Activated CD4-positive, alpha-beta memory T cell treated with anti-CD3 and anti-CD28 coated beads, Interleukin-2, amount 10 ng/mL, durations not matched to agents 7 days and 5 days (primary cell): ENCODE results near the gene GNPTG. TPM values are rescaled to one million over a fixed set of nuclear protein-coding genes. Genes with fewer than 3 reads are reported as not detected.
A peak's percentile ranks its signal among the peaks of the same experiment; 100 is the strongest.
"Not testable (repeated sequence)": the region's sequence is repeated elsewhere in the genome, so short reads cannot be mapped to it uniquely, and the experiment has no call there.

Experiments used
- CTCF ChIA-PET: fragments of 350-600 bp; sonication (Branson Sonifier 250); formaldehyde crosslinking; loops from one replicate; lab custom pipeline; 2021; ENCODE audit warnings: antibody characterized with exemption, inconsistent platforms; lab: Charles Lee
- POLR2A ChIA-PET: fragments of 350-600 bp; sonication (Branson Sonifier 250); formaldehyde crosslinking; loops from one replicate; lab custom pipeline; 2021; ENCODE audit warnings: antibody characterized with exemption; lab: Charles Lee
- DNase-seq: peaks from one replicate; pipeline ENCODE4 v3.0.0-alpha.2; 2020
- H3K27ac Mint-ChIP-seq: one replicate; pipeline ENCODE4 v1.8.0; 2021; ENCODE audit warnings: mild to moderate bottlenecking, mixed read lengths
- H3K27me3 Mint-ChIP-seq: one replicate; pipeline ENCODE4 v1.8.0; 2021; ENCODE audit warnings: mixed read lengths
- H3K36me3 Mint-ChIP-seq: one replicate; pipeline ENCODE4 v1.8.0; 2021; ENCODE audit warnings: low read depth, mixed read lengths
- H3K4me1 Mint-ChIP-seq: one replicate; pipeline ENCODE4 v1.8.0; 2021; ENCODE audit warnings: mixed read lengths
- H3K4me3 Mint-ChIP-seq: one replicate; pipeline ENCODE4 v1.8.0; 2021; ENCODE audit warnings: mild to moderate bottlenecking, mixed read lengths
- H3K9me3 Mint-ChIP-seq: one replicate; pipeline ENCODE4 v1.8.0; 2021; ENCODE audit warnings: mixed read lengths
- total RNA-seq, 2 experiments: library from RNA; stranded (reverse); gene quantifications; one replicate each; pipeline ENCODE4 v1.2.3, GENCODE V29; 2021

The GNPTG gene
- total RNA-seq, 2 experiments from 2014 or later: 32.5 to 33.4 TPM

DNA sequence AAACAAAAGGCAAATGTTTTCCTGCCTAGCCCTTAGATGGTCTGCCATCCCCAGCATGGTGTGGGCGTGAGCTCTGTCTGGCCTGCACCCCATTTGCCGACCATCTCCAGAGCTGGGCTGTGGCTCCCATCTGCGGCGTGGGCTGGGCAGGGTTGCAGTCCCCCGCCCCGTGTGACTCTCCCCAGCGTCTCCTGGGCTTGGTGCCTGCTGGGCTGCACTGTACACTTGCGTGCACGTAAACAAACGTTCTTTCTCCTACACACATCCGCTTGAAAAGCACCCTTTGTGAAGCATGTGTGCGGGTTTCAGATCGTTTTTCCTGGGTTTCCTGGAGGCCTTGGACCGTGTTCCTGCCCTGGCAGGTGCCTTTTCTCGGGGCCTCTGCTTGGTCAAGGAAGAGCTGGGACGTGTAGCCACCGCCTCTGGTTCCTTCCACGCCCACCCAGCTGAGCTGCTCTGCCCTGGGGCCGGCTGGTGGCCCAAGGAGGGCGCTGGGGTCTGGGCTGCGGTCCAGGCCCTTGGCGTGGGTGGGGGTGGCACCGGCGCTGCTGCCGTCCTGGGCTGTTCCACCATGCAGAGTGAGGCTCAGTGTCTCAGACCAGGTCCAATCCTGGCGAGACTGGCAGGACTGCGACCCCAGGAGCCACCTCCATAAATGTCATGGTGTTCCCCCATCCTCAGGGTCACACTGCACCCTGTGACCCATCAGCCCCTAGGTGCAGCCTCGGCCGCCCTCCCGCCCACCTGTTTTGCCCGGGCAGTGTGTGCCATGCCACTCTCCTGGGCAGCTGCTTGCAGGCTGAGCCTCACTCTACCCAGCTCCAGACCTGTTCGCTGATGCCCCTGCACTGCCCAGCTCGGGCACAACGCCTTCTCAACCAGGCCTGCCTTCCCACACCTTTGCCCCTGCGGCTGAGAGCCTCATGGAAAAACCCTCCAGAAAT is 28.2 kb upstream of the GNPTG start:
- H3K4me3 Mint-ChIP-seq: no peak overlapping the region
- no peak overlapping the region for H3K27ac Mint-ChIP-seq
- H3K27me3 Mint-ChIP-seq: no peaks in the 10 kb centered on the region
- no peaks in the 10 kb centered on the region for H3K4me1 Mint-ChIP-seq
- no peaks in the 10 kb centered on the region for H3K9me3 Mint-ChIP-seq
- peaks cover 34% of the 10 kb centered on the region for H3K36me3 Mint-ChIP-seq
- ChIA-PET CTCF (no interaction called here), POLR2A (interaction anchor here (0.6 to 1.8 kb wide), 4 partner anchors 12 to 1582 kb away, joined by 3 to 6 read pairs (median 3); partner anchors contain the start of gene UBE2I)
- no peak for DNase-seq

DNA sequence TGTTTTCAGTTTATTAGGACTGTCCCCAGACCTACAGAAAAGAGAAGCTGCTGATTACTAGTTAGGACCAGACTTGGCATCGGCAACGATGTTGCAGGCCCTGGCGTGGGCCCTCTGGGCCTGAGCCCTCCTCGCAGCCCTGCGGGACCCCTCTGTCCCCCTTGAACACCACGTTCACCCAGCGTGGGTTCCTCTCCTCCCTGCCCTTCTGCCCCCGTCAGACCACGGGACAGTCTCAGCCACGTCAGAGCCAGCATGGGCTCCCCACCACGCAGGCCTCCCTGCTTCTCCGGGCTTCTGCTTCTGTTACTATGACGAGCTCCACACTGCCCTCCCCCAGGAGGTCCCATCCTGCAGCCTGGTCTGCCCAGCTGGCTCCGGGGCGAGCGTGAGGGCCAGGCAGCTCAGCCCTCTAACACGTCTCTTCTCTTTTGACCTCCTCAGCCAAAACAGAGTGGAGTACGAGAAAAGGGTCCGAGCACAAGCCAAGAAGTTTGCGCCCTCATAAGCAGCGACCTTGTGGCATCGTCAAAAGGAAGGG is 27.4 kb upstream of the GNPTG start:
- ChIA-PET POLR2A (interaction anchor here (0.7 to 1.8 kb wide), 2 partner anchors 13 to 15 kb away, joined by 3 to 6 read pairs; partner anchors contain the start of gene UBE2I), CTCF (no interaction called here)

DNA sequence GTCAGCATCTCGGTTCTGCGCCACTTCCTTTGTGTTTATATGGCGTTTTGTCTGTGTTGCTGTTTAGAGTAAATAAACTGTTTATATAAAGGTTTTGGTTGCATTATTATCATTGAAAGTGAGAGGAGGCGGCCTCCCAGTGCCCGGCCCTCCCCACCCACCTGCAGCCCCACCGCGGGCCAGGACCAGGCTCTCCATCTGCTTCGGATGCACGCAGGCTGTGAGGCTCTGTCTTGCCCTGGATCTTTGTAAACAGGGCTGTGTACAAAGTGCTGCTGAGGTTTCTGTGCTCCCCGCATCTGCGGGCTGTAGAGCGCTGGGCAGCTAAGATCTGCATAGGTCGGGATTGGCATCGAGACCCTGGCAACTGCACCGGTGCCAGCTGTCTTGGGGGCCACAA is 26.5 kb upstream of the GNPTG start:
- no peaks in the 10 kb centered on the region for H3K9me3 Mint-ChIP-seq
- H3K4me1 Mint-ChIP-seq: no peaks in the 10 kb centered on the region
- no peak for DNase-seq
- no peak overlapping the region for H3K4me3 Mint-ChIP-seq
- POLR2A ChIA-PET: no interaction called here
- H3K27me3 Mint-ChIP-seq: no peaks in the 10 kb centered on the region
- no peak overlapping the region for H3K27ac Mint-ChIP-seq
- CTCF ChIA-PET: no interaction called here
- H3K36me3 Mint-ChIP-seq: peaks cover 20% of the 10 kb centered on the region

More for the DNA sequence above, 27.4 kb upstream of the GNPTG start:
- peaks cover 28% of the 10 kb centered on the region for H3K36me3 Mint-ChIP-seq
- no peaks in the 10 kb centered on the region for H3K27me3 Mint-ChIP-seq
- no peak overlapping the region for H3K27ac Mint-ChIP-seq
- H3K4me3 Mint-ChIP-seq: no peak overlapping the region
- no peaks in the 10 kb centered on the region for H3K4me1 Mint-ChIP-seq
- no peaks in the 10 kb centered on the region for H3K9me3 Mint-ChIP-seq
- DNase-seq: no peak

DNA sequence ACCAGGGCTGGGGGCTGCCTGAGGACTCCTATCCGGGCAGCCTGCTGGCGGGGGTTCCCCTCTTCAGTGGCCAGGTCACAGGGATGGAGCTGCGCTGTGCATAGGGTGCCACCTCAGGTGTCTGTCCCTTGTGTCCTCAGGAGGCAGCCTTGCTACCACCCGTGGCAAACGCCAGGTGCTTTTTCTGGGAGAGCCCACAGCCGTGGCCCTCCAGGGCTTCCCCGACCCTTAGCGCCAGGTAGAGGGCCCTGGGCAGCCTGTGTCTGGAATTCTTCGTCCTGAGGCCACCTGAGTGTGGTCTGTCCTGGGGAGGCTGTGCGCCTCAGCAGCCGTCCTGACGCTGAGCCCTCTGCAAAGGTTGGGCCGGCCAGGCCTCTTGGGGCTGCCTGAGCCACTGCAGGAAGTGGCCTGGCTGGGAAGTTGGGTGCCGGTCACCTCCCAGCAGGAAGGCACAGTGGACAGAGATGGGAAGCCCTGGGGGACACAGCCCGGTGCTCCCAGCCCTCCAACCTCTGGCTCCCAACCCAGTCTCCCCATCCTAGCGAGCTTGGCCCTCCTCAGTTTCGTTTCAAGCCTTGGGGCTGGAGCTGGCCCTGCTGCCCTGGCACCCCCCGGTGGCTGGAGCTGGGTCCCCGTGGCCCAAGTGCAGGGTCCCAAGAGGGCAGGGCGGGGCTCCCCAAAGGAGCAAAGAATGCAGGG is 25.9 kb upstream of the GNPTG start:
- Mint-ChIP-seq H3K27me3 (no peaks in the 10 kb centered on the region), H3K36me3 (peaks cover 17% of the 10 kb centered on the region), H3K4me3 (no peak overlapping the region), H3K9me3 (no peaks in the 10 kb centered on the region), H3K27ac (no peak overlapping the region), H3K4me1 (no peaks in the 10 kb centered on the region)
- CTCF ChIA-PET: no interaction called here
- no peak for DNase-seq
- POLR2A ChIA-PET: interaction anchor here (0.7 to 1.0 kb wide), 2 partner anchors 8 to 17 kb away, joined by 3 to 4 read pairs; partner anchors contain the start of gene UBE2I

DNA sequence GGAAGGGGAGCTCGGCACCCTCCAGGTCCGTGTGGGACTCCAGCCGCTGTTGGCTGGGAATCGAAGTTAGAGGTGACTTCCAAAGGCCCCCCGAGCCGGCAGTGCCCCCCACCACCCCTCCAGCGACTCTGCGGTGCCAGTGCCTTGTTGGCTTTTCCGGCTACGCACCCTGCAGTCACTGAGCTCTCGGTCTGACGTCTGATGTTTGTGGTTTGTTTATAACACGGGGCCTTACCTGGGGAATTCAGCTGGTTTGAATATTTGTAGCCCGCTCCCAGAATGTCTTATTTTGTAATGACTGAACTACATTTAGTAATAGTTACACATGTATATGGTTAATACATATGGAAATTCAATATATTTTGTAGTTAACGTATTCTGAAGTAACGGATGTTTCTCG is 25.3 kb upstream of the GNPTG start:
- ChIA-PET POLR2A (interaction anchor here (0.7 to 1.0 kb wide), 2 partner anchors 9 to 17 kb away, joined by 3 to 4 read pairs; partner anchors contain the start of gene UBE2I), CTCF (no interaction called here)
- Mint-ChIP-seq H3K36me3 (peaks cover 13% of the 10 kb centered on the region), H3K4me3 (no peak overlapping the region), H3K4me1 (peaks cover 3% of the 10 kb centered on the region), H3K9me3 (no peaks in the 10 kb centered on the region), H3K27ac (no peak overlapping the region), H3K27me3 (peaks cover 2% of the 10 kb centered on the region)
- no peak for DNase-seq

DNA sequence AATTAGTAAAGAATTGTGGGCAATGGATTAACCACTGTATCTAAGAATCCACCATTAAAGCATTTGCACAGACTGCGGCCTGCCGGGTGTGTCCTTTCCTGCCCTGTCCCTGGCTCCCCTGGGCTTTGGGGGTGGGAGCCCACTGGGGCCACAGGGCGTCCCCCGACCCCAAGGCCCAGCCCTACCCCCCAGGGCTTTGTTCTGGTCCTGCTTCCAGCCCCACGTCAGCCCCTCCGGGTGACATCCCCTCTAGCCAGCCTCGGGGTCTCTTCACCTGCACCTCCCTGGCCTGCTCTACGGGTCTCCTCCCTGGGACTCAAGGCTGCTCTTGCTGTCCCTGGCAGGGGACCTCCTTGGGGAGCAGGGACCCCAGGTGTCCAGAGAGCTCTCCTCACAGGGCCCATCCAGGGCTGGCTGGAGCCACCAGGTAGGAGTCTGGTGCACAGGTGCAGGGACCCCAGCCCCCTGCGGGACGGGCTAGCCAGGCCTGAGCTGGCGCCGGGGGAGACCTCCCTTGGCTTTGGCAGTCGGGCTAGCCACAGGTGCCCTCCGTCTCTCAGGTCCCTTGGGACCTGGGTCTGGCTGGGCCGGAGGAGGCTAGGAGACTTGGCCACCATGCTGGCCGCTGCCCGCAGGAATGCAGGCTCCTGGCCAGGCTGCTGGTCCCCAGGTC is 24.6 kb upstream of the GNPTG start:
- H3K36me3 Mint-ChIP-seq: peaks cover 13% of the 10 kb centered on the region
- H3K27ac Mint-ChIP-seq: no peak overlapping the region
- no peak overlapping the region for H3K4me3 Mint-ChIP-seq
- no peaks in the 10 kb centered on the region for H3K9me3 Mint-ChIP-seq
- CTCF ChIA-PET: interaction anchor here (0.5 kb wide), 1 partner anchor 520 kb away, joined by 3 read pairs; no protein-coding TSS in a partner anchor
- peaks cover 9% of the 10 kb centered on the region for H3K4me1 Mint-ChIP-seq
- no peak for DNase-seq
- POLR2A ChIA-PET: interaction anchor here (0.7 to 1.0 kb wide), 2 partner anchors 10 to 18 kb away, joined by 3 to 4 read pairs; partner anchors contain the start of gene UBE2I
- peaks cover 6% of the 10 kb centered on the region for H3K27me3 Mint-ChIP-seq

DNA sequence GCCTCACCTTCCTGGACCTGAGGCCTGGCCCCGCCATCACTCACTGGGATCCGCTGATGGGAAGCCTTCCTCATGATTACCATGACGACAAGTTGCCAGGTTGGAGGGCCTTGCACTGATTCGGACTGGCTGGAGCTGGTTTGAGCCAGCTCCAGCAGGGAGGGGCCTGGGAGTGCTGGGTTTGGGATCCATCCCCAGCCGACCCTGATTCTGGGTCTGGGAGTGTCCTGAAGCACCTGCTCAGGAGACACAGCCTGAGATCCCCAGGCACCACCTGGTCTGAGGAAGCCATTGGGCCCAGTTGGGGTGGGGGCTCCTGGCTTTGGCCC is 24.1 kb upstream of the GNPTG start:
- no peak overlapping the region for H3K4me3 Mint-ChIP-seq
- ChIA-PET CTCF (no interaction called here), POLR2A (no interaction called here)

DNA sequence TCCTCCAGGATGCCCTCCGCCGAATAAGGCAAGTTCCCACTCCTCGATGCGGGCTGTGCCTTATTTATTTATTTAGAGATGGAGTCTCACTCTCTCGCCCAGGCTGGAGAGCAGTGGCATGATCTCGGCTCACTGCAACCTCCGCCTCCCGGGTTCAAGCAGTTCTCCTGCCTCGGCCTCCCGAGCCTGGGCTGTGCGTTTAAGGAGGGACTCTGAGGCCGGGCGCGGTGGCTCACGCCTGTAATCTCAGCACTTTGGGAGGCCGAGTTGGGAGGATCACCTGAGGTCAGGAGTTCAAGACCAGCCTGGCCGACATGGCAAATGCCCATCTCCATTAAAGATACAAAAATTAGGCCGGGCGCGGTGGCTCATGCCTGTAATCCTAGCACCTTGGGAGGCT is 23.6 kb upstream of the GNPTG start:
- POLR2A ChIA-PET, H3K4me3 Mint-ChIP-seq, H3K9me3 Mint-ChIP-seq, H3K27ac Mint-ChIP-seq, CTCF ChIA-PET, DNase-seq: not testable (repeated sequence)
- H3K4me1 Mint-ChIP-seq: peaks cover 17% of the 10 kb centered on the region
- peaks cover 14% of the 10 kb centered on the region for H3K27me3 Mint-ChIP-seq
- peaks cover 13% of the 10 kb centered on the region for H3K36me3 Mint-ChIP-seq

More for the DNA sequence above, 24.1 kb upstream of the GNPTG start:
- H3K27ac Mint-ChIP-seq: no peak overlapping the region
- H3K9me3 Mint-ChIP-seq: no peaks in the 10 kb centered on the region
- peaks cover 13% of the 10 kb centered on the region for H3K36me3 Mint-ChIP-seq
- H3K27me3 Mint-ChIP-seq: peaks cover 11% of the 10 kb centered on the region
- H3K4me1 Mint-ChIP-seq: peaks cover 14% of the 10 kb centered on the region
- no peak for DNase-seq

DNA sequence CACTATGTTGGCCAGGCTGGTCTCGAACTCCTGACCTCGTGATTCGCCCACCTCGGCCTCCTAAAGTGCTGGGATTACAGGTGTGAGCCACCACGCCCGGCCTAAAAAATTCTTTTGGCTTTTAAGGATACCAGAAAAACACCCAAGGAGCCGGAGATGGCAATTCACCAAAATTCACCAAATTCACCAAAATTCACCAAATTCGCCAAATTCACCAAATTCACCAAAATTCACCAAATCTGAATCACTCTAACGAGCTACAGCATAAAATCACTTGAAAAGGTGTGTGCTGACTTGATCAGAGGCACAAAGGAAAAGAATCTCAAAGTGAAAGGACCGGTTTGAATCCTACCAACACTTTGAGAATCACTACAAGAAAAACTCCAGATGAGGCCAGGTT is 22.8 kb upstream of the GNPTG start:
- CTCF ChIA-PET, H3K36me3 Mint-ChIP-seq, H3K4me3 Mint-ChIP-seq, H3K9me3 Mint-ChIP-seq, H3K27ac Mint-ChIP-seq, DNase-seq: not testable (repeated sequence)
- H3K4me1 Mint-ChIP-seq: peaks cover 17% of the 10 kb centered on the region
- POLR2A ChIA-PET: interaction anchor here (2.8 kb wide), 1 partner anchor 18 kb away, joined by 13 read pairs; the partner anchor contains the start of gene UBE2I
- peaks cover 14% of the 10 kb centered on the region for H3K27me3 Mint-ChIP-seq

DNA sequence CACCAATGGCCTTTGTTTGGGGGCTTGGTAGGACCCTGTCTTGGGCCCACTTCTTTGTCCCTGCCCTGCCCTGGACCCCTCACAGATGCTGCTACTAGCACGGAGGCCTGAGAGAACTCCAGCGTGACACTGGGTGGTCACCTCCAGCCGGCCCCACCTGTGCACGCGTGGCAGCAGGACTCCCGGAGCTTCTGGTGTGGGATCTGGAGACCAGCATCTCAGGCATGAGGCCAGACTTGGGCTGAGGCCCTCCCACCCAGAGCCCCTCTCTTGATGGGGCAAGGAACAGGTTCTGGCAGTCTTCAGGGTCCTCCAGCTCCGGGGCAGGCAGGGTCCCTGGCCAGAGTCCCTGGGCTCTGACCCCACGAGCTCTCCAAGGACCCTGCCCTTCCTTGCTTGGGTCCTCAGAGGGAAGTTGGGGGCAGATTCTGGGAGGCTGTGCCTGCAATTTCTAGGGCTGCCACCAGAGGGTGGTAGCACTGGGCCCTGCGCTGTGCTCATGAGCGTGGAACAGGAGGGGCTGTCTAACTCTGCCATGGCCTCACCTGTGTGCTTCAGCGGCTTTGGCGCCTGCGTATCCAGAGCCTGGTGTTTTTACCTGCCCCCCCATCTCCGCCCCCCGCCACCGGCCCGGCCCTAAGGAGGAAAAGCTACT is 21.3 kb upstream of the GNPTG start:
- Mint-ChIP-seq H3K4me3 (no peak overlapping the region), H3K9me3 (no peaks in the 10 kb centered on the region), H3K36me3 (peaks cover 3% of the 10 kb centered on the region), H3K27me3 (peaks cover 24% of the 10 kb centered on the region), H3K4me1 (peaks cover 17% of the 10 kb centered on the region), H3K27ac (no peak overlapping the region)
- DNase-seq: no peak
- POLR2A ChIA-PET: interaction anchor here (2.8 kb wide), 1 partner anchor 20 kb away, joined by 13 read pairs; the partner anchor contains the start of gene UBE2I
- CTCF ChIA-PET: interaction anchor here (0.7 to 0.9 kb wide), 2 partner anchors 12 to 88 kb away, joined by 4 read pairs; no protein-coding TSS in a partner anchor

DNA sequence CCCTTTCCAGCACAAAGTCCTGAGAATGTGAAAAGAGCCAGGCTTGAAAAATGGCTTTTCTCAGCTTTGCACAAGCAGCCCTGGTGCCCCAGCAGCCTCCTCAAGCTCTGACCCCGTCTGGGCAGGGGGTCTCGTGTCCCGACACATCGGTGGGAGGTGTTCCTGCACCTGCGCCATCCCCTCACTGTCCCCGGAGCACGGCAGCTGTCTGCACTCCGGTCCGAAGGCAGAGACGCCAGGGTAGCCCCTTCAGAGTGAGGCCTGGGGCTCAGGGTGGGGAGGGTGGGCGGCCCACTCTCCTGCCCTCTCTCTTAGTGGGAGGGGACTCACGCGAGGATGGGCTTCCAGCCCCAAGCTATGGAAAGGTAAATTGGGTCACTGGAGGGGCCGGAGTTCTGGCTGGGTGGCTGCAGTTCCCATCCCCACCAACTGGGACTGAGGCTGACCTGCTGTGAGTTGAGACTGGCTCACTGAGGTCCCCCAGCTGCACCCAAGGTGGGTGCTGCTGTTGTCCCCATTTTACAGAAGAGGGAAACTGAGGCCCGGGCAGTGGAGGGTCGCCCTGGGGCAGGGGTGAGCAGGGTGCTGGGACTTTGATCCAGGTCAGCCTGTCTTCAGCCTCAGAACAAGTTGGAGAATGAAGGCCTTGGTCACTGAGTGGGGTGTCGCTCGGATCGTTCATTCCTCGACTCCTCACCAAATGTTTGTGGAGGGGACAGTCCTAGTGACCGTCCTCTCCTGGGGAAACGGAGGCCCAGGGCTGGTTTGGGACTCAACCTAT is 20.6 kb upstream of the GNPTG start:
- peaks cover 17% of the 10 kb centered on the region for H3K4me1 Mint-ChIP-seq
- CTCF ChIA-PET: interaction anchor here (0.9 kb wide), 1 partner anchor 12 kb away, joined by 4 read pairs; no protein-coding TSS in a partner anchor
- peak overlapping the region; percentile 35 for H3K4me3 Mint-ChIP-seq
- H3K36me3 Mint-ChIP-seq: peaks cover 3% of the 10 kb centered on the region
- H3K27ac Mint-ChIP-seq: no peak overlapping the region
- peaks cover 29% of the 10 kb centered on the region for H3K27me3 Mint-ChIP-seq
- no peak for DNase-seq
- H3K9me3 Mint-ChIP-seq: no peaks in the 10 kb centered on the region
- POLR2A ChIA-PET: interaction anchor here (1.2 to 2.8 kb wide), 2 partner anchors 12 to 20 kb away, joined by 3 to 13 read pairs; partner anchors contain the start of gene UBE2I
